ENCODE results near the gene SMCO2.
"Not testable (repeated sequence)": the region's sequence is repeated elsewhere in the genome, so short reads cannot be mapped to it uniquely, and the experiment has no call there.

SMCO2 gene

GRCh38 chr12:27541031-27541719, 94.6 kb downstream of the SMCO2 start:
- no peak overlapping the region for H3K27ac Mint-ChIP-seq (ENCODE audit: low read depth)
- no peak for DNase-seq (ENCODE audit: low spot score in 2 of 2)
- H3K4me1 Mint-ChIP-seq, result no peaks in the 10 kb centered on the region
- peaks cover 1% of the 10 kb centered on the region for H3K36me3 Mint-ChIP-seq (ENCODE audit: insufficient read depth)
- H3K9me3 Mint-ChIP-seq, result no peaks in the 10 kb centered on the region
- no peak for ATAC-seq (replicated peaks; ENCODE audit: extremely low read depth, poor library complexity, severe bottlenecking)
- H3K27me3 Mint-ChIP-seq, result peaks cover 35% of the 10 kb centered on the region
- no peak overlapping the region for H3K4me3 Mint-ChIP-seq

GRCh38 chr12:27542628-27543027, 96.1 kb downstream of the SMCO2 start:
- H3K9me3 Mint-ChIP-seq, result no peaks in the 10 kb centered on the region
- no peak overlapping the region for H3K4me3 Mint-ChIP-seq
- ATAC-seq (replicated peaks; ENCODE audit: extremely low read depth, poor library complexity, severe bottlenecking), result no peak
- no peak for DNase-seq (ENCODE audit: low spot score in 2 of 2)
- peaks cover 38% of the 10 kb centered on the region for H3K27me3 Mint-ChIP-seq
- H3K36me3 Mint-ChIP-seq (ENCODE audit: insufficient read depth), result peaks cover 1% of the 10 kb centered on the region
- H3K27ac Mint-ChIP-seq (ENCODE audit: low read depth), result no peak overlapping the region
- no peaks in the 10 kb centered on the region for H3K4me1 Mint-ChIP-seq

GRCh38 chr12:27544858-27545257, 98.3 kb downstream of the SMCO2 start:
- not testable (repeated sequence) for H3K9me3 Mint-ChIP-seq; H3K4me1 Mint-ChIP-seq; H3K36me3 Mint-ChIP-seq (ENCODE audit: insufficient read depth); DNase-seq (ENCODE audit: low spot score in 2 of 2); H3K27ac Mint-ChIP-seq (ENCODE audit: low read depth); H3K4me3 Mint-ChIP-seq; ATAC-seq (replicated peaks; ENCODE audit: extremely low read depth, poor library complexity, severe bottlenecking)
- peaks cover 61% of the 10 kb centered on the region for H3K27me3 Mint-ChIP-seq

- peaks cover 65% of the 10 kb centered on the region for H3K27me3 Mint-ChIP-seq
- H3K27ac Mint-ChIP-seq (ENCODE audit: low read depth), result no peak overlapping the region
- no peaks in the 10 kb centered on the region for H3K4me1 Mint-ChIP-seq
- no peak for DNase-seq (ENCODE audit: low spot score in 2 of 2)
- no peaks in the 10 kb centered on the region for H3K9me3 Mint-ChIP-seq
- no peak for ATAC-seq (replicated peaks; ENCODE audit: extremely low read depth, poor library complexity, severe bottlenecking)
- H3K4me3 Mint-ChIP-seq, result no peak overlapping the region
- H3K36me3 Mint-ChIP-seq (ENCODE audit: insufficient read depth), result peaks cover 1% of the 10 kb centered on the region
Observed at GRCh38 chr12:27545665-27546064, 99.1 kb downstream of the SMCO2 start.

GRCh38 chr12:27547592-27547991, 101.1 kb downstream of the SMCO2 start:
- no peak overlapping the region for H3K27ac Mint-ChIP-seq (ENCODE audit: low read depth)
- peaks cover 47% of the 10 kb centered on the region for H3K27me3 Mint-ChIP-seq
- no peaks in the 10 kb centered on the region for H3K36me3 Mint-ChIP-seq (ENCODE audit: insufficient read depth)
- H3K4me1 Mint-ChIP-seq, result no peaks in the 10 kb centered on the region
- H3K9me3 Mint-ChIP-seq, result no peaks in the 10 kb centered on the region
- DNase-seq (ENCODE audit: low spot score in 2 of 2) (no peak), ATAC-seq (replicated peaks; ENCODE audit: extremely low read depth, poor library complexity, severe bottlenecking) (no peak)
- no peak overlapping the region for H3K4me3 Mint-ChIP-seq

GRCh38 chr12:27548301-27549199, 102.0 kb downstream of the SMCO2 start:
- H3K9me3 Mint-ChIP-seq, result no peaks in the 10 kb centered on the region
- peaks cover 43% of the 10 kb centered on the region for H3K27me3 Mint-ChIP-seq
- DNase-seq (ENCODE audit: low spot score in 2 of 2) (no peak), ATAC-seq (replicated peaks; ENCODE audit: extremely low read depth, poor library complexity, severe bottlenecking) (no peak)
- no peaks in the 10 kb centered on the region for H3K36me3 Mint-ChIP-seq (ENCODE audit: insufficient read depth)
- H3K27ac Mint-ChIP-seq (ENCODE audit: low read depth), result no peak overlapping the region
- no peak overlapping the region for H3K4me3 Mint-ChIP-seq
- no peaks in the 10 kb centered on the region for H3K4me1 Mint-ChIP-seq

GRCh38 chr12:27549236-27549800, 102.8 kb downstream of the SMCO2 start:
- Mint-ChIP-seq H3K27ac (ENCODE audit: low read depth) (no peak overlapping the region), H3K4me1 (no peaks in the 10 kb centered on the region), H3K36me3 (ENCODE audit: insufficient read depth) (no peaks in the 10 kb centered on the region), H3K4me3 (no peak overlapping the region), H3K9me3 (no peaks in the 10 kb centered on the region), H3K27me3 (peaks cover 38% of the 10 kb centered on the region)
- ATAC-seq (replicated peaks; ENCODE audit: extremely low read depth, poor library complexity, severe bottlenecking), result no peak
- DNase-seq (ENCODE audit: low spot score in 2 of 2), result no peak

- H3K27ac Mint-ChIP-seq (ENCODE audit: low read depth), result no peak overlapping the region
- H3K27me3 Mint-ChIP-seq, result peaks cover 31% of the 10 kb centered on the region
Observed at GRCh38 chr12:27549801-27550652, 103.5 kb downstream of the SMCO2 start.

GRCh38 chr12:27550653-27550975, 104.1 kb downstream of the SMCO2 start:
- H3K27ac Mint-ChIP-seq (ENCODE audit: low read depth), result no peak overlapping the region
- no peaks in the 10 kb centered on the region for H3K4me1 Mint-ChIP-seq
- ATAC-seq (replicated peaks; ENCODE audit: extremely low read depth, poor library complexity, severe bottlenecking) (no peak), DNase-seq (ENCODE audit: low spot score in 2 of 2) (no peak)
- no peaks in the 10 kb centered on the region for H3K9me3 Mint-ChIP-seq
- H3K4me3 Mint-ChIP-seq, result no peak overlapping the region
- peaks cover 31% of the 10 kb centered on the region for H3K27me3 Mint-ChIP-seq
- no peaks in the 10 kb centered on the region for H3K36me3 Mint-ChIP-seq (ENCODE audit: insufficient read depth)

More at GRCh38 chr12:27549801-27550652, 103.5 kb downstream of the SMCO2 start:
- DNase-seq (ENCODE audit: low spot score in 2 of 2) (no peak), ATAC-seq (replicated peaks; ENCODE audit: extremely low read depth, poor library complexity, severe bottlenecking) (no peak)
- Mint-ChIP-seq H3K36me3 (ENCODE audit: insufficient read depth) (no peaks in the 10 kb centered on the region), H3K4me1 (no peaks in the 10 kb centered on the region), H3K9me3 (no peaks in the 10 kb centered on the region), H3K4me3 (no peak overlapping the region)

- no peak overlapping the region for H3K4me3 Mint-ChIP-seq
- no peak overlapping the region for H3K27ac Mint-ChIP-seq (ENCODE audit: low read depth)
- peaks cover 31% of the 10 kb centered on the region for H3K27me3 Mint-ChIP-seq
- H3K36me3 Mint-ChIP-seq (ENCODE audit: insufficient read depth), result no peaks in the 10 kb centered on the region
- no peak for DNase-seq (ENCODE audit: low spot score in 2 of 2)
- no peaks in the 10 kb centered on the region for H3K4me1 Mint-ChIP-seq
- ATAC-seq (replicated peaks; ENCODE audit: extremely low read depth, poor library complexity, severe bottlenecking), result no peak
- H3K9me3 Mint-ChIP-seq, result no peaks in the 10 kb centered on the region
Observed at GRCh38 chr12:27551172-27551840, 104.8 kb downstream of the SMCO2 start.
